K562 (cell line): ENCODE measurements around the gene TNFAIP8L1. TPM values are rescaled to one million over a fixed set of nuclear protein-coding genes. Genes with fewer than 3 reads are reported as not detected.

Experiments
- BHLHE40 ChIP-seq: IDR thresholded peaks from 2 replicates; pipeline ENCODE4 v1.6.1; 2011; ENCODE audit warnings: low read length, improper control_type of control experiment
- BMI1 ChIP-seq: fragments of 150-350 bp; IDR thresholded peaks from 2 replicates; pipeline ENCODE4 v1.6.1; 2014; ENCODE audit warnings: low read length
- FOSL1 ChIP-seq: fragments of 200-800 bp; sonication (Bioruptor generic); conservative IDR thresholded peaks from 2 replicates; pipeline ENCODE4 v1.6.1; 2016; ENCODE audit warnings: missing genetic modification characterization, missing compliant biosample characterization
- MECOM ChIP-seq: fragments of 250-450 bp; sonication (Bioruptor Pico); IDR thresholded peaks from 2 replicates; pipeline ENCODE4 v1.8.0; 2022; ENCODE audit warnings: inconsistent platforms
- MTA2 ChIP-seq: fragments of 450-650 bp; IDR thresholded peaks from 2 replicates; pipeline ENCODE4 v1.6.1; 2016; ENCODE audit warnings: low read depth
- NFE2 ChIP-seq: IDR thresholded peaks from 2 replicates; pipeline ENCODE4 v1.6.1; 2014; ENCODE audit warnings: antibody characterized with exemption, low read depth
- NFIC ChIP-seq: fragments of 450-650 bp; IDR thresholded peaks from 2 replicates; pipeline ENCODE4 v1.6.1; 2017; ENCODE audit warnings: mild to moderate bottlenecking, inconsistent platforms
- RAD51 ChIP-seq: fragments of 450-650 bp; IDR thresholded peaks from 2 replicates; pipeline ENCODE4 v1.7.1; 2016; ENCODE audit warnings: low read depth, mild to moderate bottlenecking, borderline replicate concordance
- SETDB1 ChIP-seq: IDR thresholded peaks from one replicate; pipeline ENCODE4 v1.6.1; 2012; ENCODE audit warnings: low read length, control low read depth, inconsistent platforms
- SIRT6 ChIP-seq: IDR thresholded peaks from one replicate; pipeline ENCODE4 v1.6.1; 2012; ENCODE audit warnings: low read depth, mild to moderate bottlenecking, control low read depth, inconsistent platforms, low read length, moderate library complexity
- SREBF2 ChIP-seq: sonication (generic); formaldehyde crosslinking; IDR thresholded peaks from 2 replicates; pipeline ENCODE4 v1.4.0; 2020; ENCODE audit warnings: mild to moderate bottlenecking, missing genetic modification reagents
- SRF ChIP-seq, 2 experiments: fragments of 250-450, 450-650 bp in 1 of 2; sonication (Bioruptor Pico) in 1 of 2; sonication (generic) in 1 of 2; formaldehyde crosslinking; IDR thresholded peaks; 2 replicates each; pipeline versions ENCODE4 v1.5.0 to v1.5.1; 2020 to 2022; ENCODE audit warnings: mild to moderate bottlenecking in 1 of 2, missing genetic modification reagents in 1 of 2
- YBX1 ChIP-seq: fragments of 450-650 bp; IDR thresholded peaks from 2 replicates; pipeline ENCODE4 v1.7.1; 2016; ENCODE audit warnings: mild to moderate bottlenecking
- ZNF121 ChIP-seq: sonication (generic); formaldehyde crosslinking; conservative IDR thresholded peaks from 2 replicates; pipeline ENCODE4 v1.8.0; 2022; ENCODE audit warnings: missing genetic modification reagents
- ZNF444 ChIP-seq: fragments of 250-450 bp; sonication (Bioruptor Pico); IDR thresholded peaks from 2 replicates; pipeline ENCODE4 v1.4.0; 2020; ENCODE audit warnings: mild to moderate bottlenecking, moderate library complexity
- polyA plus RNA-seq, 8 experiments: library from polyadenylated mRNA; depleted of rRNA in 4 of 8; stranded (reverse) in 5 of 8; unstranded in 3 of 8; fragments of >200 nt; fragmentation: Nextera tagmentation in 2 of 8; fragmentation: Illumina TruSeq in 1 of 8; extraction: Ambion mirVana in 2 of 8; extraction: Trizol in 1 of 8; gene quantifications; 2 replicates each; pipeline versions ENCODE4 v1.2.1 to v1.2.3, GENCODE V29; 2011 to 2014; ENCODE audit warnings: inconsistent platforms in 1 of 8, missing spikeins in 1 of 8
- total RNA-seq, 7 experiments: library from RNA; depleted of rRNA in 6 of 7; stranded (reverse); fragments of >200 nt in 6 of 7; fragmentation: Illumina TruSeq in 2 of 7; extraction: Trizol in 2 of 7; gene quantifications; 2 replicates each; pipeline versions ENCODE4 v1.2.1 to v1.2.3, GENCODE V29; 2011 to 2021; ENCODE audit warnings: low replicate concordance in 1 of 7
- TF ChIP-seq, protein P1 (sequence below): sonication (generic); formaldehyde crosslinking; IDR thresholded peaks from 2 replicates; pipeline ENCODE4 v1.9.0; 2022; ENCODE audit warnings: mild to moderate bottlenecking, missing genetic modification reagents
- TF ChIP-seq, protein P2 (sequence below): fragments of 450-650 bp; formaldehyde crosslinking; IDR thresholded peaks from 2 replicates; pipeline ENCODE4 v1.4.0; 2022; ENCODE audit warnings: missing genetic modification characterization
- TF ChIP-seq, protein P3 (sequence below): fragments of 450-650 bp; conservative IDR thresholded peaks from 2 replicates; pipeline ENCODE4 v1.6.1; 2016; ENCODE audit warnings: missing genetic modification characterization, low read depth, mild to moderate bottlenecking, control low read depth, missing compliant biosample characterization
- TF ChIP-seq, protein P4 (sequence below): IDR thresholded peaks from 3 replicates; pipeline ENCODE4 v1.6.1; 2011; ENCODE audit warnings: borderline replicate concordance, mild to moderate bottlenecking; ENCODE audit not compliant: insufficient read length, insufficient read depth

The TNFAIP8L1 gene
- total and polyA plus RNA-seq, 9 of the 15 experiments (the other 6 are each of a cell fraction or from before 2014, with no cell fraction given) = 0.69 to 9.3 (median 4.9) TPM

DNA sequence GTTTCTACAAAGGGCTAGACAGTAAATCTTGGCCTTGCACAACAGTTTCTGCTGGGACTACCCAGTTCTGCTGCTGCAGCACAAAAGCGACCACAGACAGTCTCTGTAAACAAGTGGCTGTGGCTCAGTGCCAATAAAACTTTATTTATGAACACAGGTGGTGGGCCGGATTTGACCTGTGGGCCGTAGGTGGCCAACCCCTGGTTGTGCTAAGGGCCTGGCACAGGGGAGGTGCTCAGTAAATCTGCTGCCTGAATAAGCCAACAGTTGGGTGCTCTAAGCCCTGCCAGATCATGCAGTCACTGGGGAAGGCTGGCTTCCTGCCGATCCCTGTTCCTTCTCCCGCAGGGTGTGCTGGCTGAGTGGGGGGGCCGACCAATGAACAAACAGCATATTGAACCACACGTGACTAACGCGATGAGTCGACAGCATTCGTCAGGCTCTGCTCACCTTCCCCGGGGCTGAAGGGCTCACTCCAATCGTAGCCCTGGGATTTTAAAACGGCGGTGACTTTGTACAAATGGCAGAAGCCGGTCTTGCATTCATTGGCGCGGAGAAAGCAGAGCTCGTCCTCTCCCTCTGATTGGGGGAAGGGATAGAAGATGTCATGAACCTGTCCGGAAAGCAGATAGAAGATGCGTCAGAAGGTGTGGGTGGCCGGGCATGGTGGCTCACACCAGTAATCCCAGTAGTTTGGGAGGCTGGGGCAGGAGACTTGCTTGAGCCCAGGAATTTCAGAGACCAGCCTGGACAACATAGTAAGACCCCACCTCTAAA lies 55.1 kb downstream of the TNFAIP8L1 start (continued):
- TF ChIP-seq MECOM (CRISPR knock-in tag) = no peak
- TF ChIP-seq SETDB1 = no peak
- peak; percentile 44; the same call in 1 of the 2 replicates for TF ChIP-seq RAD51
- no peak for TF ChIP-seq SIRT6
- TF ChIP-seq SREBF2 = no peak
- TF ChIP-seq, protein P1, sequence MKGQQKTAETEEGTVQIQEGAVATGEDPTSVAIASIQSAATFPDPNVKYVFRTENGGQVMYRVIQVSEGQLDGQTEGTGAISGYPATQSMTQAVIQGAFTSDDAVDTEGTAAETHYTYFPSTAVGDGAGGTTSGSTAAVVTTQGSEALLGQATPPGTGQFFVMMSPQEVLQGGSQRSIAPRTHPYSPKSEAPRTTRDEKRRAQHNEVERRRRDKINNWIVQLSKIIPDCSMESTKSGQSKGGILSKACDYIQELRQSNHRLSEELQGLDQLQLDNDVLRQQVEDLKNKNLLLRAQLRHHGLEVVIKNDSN (CRISPR knock-in tag) = peak; percentile 71
- TF ChIP-seq, protein P2, sequence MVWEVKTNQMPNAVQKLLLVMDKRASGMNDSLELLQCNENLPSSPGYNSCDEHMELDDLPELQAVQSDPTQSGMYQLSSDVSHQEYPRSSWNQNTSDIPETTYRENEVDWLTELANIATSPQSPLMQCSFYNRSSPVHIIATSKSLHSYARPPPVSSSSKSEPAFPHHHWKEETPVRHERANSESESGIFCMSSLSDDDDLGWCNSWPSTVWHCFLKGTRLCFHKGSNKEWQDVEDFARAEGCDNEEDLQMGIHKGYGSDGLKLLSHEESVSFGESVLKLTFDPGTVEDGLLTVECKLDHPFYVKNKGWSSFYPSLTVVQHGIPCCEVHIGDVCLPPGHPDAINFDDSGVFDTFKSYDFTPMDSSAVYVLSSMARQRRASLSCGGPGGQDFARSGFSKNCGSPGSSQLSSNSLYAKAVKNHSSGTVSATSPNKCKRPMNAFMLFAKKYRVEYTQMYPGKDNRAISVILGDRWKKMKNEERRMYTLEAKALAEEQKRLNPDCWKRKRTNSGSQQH (CRISPR knock-in tag) = no peak
- TF ChIP-seq BHLHE40 = peak; percentile 44
- TF ChIP-seq FOSL1 = peak; percentile 67
- TF ChIP-seq BMI1 = no peak
- TF ChIP-seq, protein P3, sequence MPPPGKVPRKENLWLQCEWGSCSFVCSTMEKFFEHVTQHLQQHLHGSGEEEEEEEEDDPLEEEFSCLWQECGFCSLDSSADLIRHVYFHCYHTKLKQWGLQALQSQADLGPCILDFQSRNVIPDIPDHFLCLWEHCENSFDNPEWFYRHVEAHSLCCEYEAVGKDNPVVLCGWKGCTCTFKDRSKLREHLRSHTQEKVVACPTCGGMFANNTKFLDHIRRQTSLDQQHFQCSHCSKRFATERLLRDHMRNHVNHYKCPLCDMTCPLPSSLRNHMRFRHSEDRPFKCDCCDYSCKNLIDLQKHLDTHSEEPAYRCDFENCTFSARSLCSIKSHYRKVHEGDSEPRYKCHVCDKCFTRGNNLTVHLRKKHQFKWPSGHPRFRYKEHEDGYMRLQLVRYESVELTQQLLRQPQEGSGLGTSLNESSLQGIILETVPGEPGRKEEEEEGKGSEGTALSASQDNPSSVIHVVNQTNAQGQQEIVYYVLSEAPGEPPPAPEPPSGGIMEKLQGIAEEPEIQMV (tag) = no peak
- TF ChIP-seq ZNF444 (CRISPR knock-in tag) = no peak
- no peak for TF ChIP-seq YBX1
- no peak for TF ChIP-seq SRF (CRISPR knock-in tag; IDR thresholded peaks at IDR 0.05)
- peak; percentile 74 for TF ChIP-seq NFIC
- TF ChIP-seq ZNF121 (CRISPR knock-in tag) = peak; percentile 65; the same call in 1 of the 2 replicates
- TF ChIP-seq NFE2 = peak; percentile 35; the same call in 1 of the 2 replicates
- no peak for TF ChIP-seq MTA2
- TF ChIP-seq, protein P4, sequence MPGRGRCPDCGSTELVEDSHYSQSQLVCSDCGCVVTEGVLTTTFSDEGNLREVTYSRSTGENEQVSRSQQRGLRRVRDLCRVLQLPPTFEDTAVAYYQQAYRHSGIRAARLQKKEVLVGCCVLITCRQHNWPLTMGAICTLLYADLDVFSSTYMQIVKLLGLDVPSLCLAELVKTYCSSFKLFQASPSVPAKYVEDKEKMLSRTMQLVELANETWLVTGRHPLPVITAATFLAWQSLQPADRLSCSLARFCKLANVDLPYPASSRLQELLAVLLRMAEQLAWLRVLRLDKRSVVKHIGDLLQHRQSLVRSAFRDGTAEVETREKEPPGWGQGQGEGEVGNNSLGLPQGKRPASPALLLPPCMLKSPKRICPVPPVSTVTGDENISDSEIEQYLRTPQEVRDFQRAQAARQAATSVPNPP = no peak
